NCI-H2171 treated with DMSO at 0.1 percent for 48 hours (cell line): ENCODE measurements around the gene EYA2.

Source experiments
- DNase-seq: peaks from one replicate; lab custom pipeline; 2025; lab: John Stamatoyannopoulos, UW

The EYA2 gene

GRCh38 chr20:47036091-47036870, 141.6 kb downstream of the EYA2 start:
- no peak for DNase-seq

DNA sequence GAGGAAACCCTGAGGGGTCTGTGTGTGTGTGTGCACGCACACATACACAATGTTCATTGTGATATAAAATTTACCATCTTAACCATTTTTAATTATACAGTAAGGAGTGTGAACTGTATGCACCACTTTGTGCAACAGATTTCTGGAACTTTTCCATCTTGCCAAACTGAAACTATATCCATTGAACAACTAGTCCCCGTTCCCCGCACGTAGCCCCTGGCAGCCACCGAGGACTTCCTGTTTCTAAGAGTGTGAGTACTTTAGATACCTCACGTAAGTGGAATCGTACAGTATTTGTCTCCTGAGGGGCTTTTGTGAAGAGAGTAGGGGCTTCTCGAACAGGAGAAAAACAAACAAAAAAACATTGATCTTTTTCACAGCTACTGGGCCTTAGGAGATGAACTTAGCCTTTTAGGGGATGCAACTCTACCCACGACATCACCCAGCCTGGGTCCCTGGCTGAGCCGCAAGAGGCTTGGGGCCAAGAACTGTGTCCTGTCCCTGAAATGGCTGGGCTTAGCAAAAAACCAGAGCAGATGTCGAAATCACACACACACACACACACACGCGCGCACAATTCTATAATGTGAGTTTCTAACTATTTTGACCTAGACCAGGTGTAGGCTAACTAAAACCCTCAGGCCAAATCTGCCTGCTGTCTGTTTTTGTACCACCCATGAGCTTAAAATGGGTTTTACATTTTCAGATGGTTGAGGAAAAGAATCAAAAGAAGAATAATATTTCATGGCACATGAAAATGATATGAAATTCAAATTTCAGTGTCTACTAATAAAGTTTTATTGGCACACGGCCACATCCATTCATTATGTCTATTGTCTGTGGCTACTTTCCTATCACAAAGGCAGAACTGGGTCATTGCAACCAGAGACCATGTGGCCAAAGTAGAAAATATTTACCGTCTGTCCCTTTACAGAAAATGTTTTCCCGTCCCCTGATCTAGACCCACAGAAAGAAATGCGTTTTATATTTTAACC, 144.2 kb downstream of the EYA2 start:
- no peak for DNase-seq

GRCh38 chr20:47040506-47041125, 146.0 kb downstream of the EYA2 start:
- DNase-seq: no peak

GRCh38 chr20:47041396-47041899, 146.8 kb downstream of the EYA2 start:
- DNase-seq: no peak

- DNase-seq: no peak
Measured at GRCh38 chr20:47042464-47042863, 147.8 kb downstream of the EYA2 start.

DNA sequence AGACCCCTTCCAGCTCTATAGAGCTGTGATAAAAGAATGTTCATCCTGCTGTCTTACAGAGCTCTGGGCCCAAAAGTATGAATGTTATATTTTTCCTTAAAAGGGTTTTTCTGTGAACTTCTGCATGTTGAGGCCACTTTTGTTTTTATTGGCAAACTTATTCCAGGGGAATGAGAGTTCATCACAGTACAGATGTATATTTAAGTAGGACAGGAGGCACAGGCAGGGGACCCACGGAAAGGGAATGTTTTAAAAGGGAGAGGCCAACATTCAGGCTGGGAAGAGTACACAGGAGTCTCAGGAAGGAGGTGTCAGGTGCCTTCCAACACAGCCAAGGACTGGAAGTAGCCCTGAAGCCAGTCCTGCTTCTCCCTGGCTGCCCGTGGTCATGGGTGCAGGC, 148.4 kb downstream of the EYA2 start:
- DNase-seq: no peak

DNA sequence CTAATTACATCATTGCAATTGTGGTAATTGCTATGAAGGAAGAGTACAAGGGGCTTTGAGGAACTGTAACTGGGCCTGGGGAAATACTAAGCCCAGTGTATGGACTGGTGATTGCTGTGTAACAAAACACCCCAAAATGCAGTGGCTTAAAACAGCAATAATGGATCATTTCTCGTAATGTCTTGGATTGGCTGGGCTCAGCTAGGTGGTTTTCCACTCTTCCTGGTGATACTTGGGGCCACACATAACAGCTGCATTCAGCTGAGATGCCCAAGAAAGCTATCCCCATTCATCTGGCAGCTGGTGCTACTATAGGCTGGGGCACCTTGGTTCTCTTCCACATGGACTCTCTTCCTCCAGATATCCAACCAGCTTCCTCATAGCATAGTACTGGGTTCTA, 150.3 kb downstream of the EYA2 start:
- no peak for DNase-seq

GRCh38 chr20:47048054-47048453, 153.4 kb downstream of the EYA2 start:
- no peak for DNase-seq

DNA sequence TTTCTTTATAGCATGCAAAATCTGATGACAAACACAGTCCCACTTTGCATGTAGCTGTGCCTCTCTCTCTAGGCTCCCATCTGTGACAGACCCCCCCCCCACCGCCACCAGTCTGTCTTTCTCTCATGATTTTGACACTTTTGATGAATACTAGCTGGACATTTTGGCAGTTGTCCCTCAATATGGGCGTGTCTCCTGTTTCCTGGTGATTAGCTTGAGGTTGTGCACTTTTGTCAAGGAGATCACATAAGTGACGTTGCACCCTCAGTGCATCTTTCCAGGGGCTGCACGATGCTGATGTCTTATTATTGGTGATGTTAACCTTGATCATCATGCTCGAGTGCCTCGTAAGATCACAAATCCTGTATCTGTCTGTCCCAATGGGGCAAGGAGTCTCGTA, 155.1 kb downstream of the EYA2 start:
- no peak for DNase-seq

GRCh38 chr20:47050996-47051395, 156.4 kb downstream of the EYA2 start:
- DNase-seq: no peak

GRCh38 chr20:47051936-47052526, 157.4 kb downstream of the EYA2 start:
- DNase-seq: peak; percentile 66

GRCh38 chr20:47054506-47054905, 159.9 kb downstream of the EYA2 start:
- DNase-seq: no peak

DNA sequence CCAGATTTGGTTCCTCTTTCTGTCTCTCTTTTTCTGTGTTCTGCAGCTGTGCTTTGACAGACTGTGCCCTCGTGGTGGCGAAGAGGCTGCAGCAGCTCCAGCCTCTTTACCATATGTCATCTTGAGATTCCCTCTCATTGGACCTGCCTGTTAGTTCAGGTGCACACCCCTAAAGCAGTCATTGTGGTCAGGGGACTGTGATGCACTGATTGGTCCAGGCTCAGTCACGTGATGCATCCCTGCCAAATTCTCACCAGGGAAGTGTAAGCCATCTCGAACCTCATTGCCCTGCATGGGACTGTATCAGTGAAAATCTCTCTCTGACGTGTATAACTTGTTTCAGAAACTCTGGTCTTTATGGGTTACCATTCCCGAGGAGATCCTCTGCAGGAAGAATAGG, 160.3 kb downstream of the EYA2 start:
- no peak for DNase-seq

DNA sequence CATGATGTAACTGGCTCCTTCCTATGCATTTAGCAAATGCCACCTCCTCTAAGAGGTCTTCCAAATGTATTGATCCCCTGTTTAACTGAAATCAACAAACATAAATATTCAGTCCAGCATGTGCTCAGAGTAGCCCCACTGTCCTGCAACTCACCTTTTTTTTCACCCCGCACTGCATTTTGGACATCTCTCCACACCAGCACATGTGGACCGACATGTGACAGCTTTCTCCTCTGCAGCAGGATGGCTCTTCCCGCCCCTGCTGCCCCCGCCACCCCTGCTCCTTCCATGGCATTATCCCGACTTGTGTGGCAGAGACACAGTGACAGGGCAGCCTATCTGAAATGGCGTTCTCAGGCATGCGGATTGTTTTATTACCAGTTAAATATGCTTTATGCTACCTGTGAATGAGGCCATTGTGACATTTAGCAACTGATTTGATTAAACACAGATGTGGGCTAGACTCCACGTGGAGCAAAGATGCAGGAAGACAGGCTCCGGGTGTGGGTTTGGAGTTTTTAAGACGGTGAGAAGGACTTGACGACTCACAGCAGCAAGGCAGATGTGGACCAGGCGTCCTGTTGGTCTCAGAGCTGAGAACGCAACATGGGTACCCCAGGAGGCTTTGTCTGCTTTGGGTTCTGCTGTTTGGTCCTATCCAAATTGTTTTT, 161.2 kb downstream of the EYA2 start:
- no peak for DNase-seq

GRCh38 chr20:47057661-47058060, 163.0 kb downstream of the EYA2 start:
- DNase-seq: no peak

GRCh38 chr20:47058236-47058635, 163.6 kb downstream of the EYA2 start:
- no peak for DNase-seq

DNA sequence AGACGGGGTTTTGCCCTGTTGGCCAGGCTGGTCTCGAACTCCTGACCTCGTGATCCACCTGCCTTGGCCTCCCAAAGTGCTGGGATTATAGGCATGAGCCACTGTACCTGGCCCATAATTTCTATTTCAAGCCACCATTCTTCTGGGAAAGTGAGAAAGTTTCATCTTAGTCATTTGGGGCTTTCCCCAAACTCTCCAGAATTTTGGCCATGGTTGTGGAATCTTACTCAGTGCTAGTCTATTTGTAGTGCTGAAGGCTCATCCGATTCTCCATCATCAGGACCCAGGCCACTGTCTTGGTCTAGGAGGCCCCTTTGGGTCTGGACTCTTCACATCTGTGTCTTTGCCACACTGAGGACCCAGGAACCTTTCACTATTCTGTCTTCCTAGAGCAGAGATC, 164.9 kb downstream of the EYA2 start:
- DNase-seq: no peak

DNA sequence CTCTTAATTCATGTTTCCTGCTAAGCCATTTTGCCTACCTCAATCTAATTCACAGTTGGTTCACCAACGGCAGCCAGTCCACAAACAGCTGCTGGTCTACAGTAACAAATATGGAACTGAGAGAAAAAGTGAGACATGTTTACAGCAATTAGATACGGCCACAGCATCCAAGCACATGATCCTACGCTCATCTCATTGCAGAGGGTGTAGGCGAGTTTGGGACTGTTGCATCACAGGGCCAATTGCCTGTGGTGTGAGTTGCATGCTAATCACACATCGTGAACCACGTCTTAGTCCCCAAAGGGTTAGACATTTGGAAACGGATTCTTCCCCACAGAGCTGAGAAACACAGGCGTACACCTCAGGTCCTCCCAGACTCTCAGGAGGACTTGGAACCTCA, 166.9 kb downstream of the EYA2 start:
- DNase-seq: peak; percentile 26

DNA sequence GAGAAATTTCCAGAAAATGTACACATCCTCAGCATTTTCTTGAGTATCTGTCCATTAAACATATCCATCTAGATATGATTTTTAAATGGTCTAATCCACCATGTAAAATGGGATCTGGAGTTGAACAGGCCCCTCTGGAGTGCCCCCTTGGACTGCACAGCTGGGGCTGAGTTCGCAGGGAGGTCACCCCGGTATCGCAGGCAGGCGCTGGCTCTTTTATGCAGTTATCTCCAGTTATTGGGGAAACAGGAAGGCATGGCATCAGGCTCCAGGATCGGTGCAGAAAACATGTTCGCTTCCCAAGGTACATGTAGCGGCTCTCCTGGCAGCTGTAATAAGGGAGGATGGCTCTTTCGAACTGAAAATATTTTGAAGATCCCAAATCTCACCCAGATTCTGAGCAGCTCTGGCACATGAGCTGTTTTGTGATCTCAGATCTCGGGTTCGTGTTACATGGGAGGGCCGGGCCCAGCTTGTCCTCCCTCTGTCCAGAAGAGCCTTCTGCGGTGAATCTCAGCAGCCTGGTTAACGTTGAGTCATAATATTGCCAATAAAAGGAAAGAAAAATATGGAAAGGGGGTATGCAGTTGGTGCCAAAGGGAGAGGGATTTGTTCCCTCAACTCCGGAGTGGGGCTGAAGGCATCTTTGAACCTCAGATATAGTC, 167.7 kb downstream of the EYA2 start:
- no peak for DNase-seq

DNA sequence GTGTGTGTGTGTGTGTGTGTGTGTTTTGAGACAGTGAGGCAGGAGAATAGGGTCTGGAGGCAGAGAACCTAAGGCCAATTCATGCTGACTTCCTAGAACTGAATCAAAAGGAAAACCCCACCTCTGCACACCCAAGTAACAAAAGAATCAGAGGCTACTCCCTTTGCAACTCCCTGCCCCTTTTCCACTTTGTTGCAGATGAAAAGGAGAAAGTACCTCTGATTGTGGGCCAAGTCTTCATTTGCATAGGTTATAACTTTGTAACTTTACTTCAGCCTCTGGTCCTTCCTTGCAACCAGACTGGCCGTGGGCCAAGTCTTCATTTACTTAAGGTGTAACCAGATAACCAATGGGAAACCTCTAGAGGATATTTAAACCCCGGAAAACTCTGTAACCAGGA, 168.8 kb downstream of the EYA2 start:
- DNase-seq: peak; percentile 82

DNA sequence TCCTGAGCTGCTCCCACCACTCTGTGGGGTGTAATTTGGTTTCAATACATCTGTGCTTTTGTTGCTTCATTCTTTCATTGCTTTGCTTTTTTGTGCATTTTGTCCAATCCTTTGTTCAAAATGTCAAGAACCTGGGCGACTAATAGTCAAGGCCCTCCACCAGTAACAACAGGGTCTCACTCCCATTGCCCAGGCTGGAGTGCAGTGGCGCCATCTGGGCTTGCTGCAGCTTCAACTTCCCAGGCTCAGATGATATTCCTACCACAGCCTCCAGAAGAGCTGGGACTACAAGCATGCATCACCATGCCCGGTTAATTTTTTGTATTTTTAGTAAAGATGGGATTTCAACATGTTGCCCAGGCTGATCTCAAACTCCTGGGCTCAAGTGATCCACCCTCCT, 169.2 kb downstream of the EYA2 start:
- DNase-seq: no peak
